GM19455 (cell line): ENCODE measurements around the gene TATDN2.

Source experiments
- ATAC-seq: cut with Tn5 transposase; IDR thresholded peaks from one replicate; pipeline ENCODE4 v1.9.1; 2021; ENCODE audit not compliant: unreplicated experiment

Gene TATDN2, protein sequence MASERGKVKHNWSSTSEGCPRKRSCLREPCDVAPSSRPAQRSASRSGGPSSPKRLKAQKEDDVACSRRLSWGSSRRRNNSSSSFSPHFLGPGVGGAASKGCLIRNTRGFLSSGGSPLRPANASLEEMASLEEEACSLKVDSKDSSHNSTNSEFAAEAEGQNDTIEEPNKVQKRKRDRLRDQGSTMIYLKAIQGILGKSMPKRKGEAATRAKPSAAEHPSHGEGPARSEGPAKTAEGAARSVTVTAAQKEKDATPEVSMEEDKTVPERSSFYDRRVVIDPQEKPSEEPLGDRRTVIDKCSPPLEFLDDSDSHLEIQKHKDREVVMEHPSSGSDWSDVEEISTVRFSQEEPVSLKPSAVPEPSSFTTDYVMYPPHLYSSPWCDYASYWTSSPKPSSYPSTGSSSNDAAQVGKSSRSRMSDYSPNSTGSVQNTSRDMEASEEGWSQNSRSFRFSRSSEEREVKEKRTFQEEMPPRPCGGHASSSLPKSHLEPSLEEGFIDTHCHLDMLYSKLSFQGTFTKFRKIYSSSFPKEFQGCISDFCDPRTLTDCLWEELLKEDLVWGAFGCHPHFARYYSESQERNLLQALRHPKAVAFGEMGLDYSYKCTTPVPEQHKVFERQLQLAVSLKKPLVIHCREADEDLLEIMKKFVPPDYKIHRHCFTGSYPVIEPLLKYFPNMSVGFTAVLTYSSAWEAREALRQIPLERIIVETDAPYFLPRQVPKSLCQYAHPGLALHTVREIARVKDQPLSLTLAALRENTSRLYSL

DNA sequence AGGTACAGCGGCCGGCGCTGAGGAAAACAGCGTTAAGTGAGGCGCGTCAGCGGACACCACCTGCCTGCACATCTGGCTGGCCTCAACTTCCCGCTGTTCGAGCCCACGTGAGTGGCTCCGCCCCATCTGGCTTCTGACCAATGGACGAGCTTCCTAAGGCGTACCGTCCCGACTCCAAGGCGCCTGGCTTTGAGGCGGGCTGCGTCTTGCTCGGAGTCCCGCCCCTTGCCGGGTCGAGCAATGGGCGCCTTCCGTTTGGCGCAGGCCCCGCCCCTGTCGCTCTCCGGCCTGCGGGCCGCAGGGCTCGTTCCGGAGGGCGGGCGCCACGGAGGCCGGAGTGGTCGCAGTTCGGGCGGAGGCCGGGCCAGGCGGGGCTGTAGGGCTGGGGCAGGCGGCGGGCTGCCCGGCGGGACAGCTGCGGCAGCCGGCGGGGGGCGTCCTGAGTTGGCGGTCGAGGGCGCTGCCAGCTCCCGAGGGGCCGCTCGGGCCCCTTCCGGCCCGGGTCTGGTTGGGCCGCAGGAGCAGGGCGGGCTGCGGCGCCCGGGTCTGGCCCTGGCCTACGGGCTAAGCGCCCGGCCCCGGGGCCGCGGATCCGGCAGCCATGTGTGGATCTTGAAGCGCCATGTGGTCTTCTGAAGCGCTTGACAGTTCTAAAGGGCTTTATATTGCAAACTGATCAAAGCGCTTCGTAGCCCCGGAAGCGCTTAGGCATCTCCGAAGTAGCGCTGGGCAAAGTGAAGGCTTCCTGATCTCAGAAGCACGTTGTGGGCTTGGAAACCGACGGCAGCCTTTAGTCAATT lies at the start of gene TATDN2:
TATDN2 (plus strand) TSS at position 276 of the 800 bp plus-strand sequence. CDS start 742 bp downstream, outside the sequence.
- ATAC-seq, result peak; percentile 93

DNA sequence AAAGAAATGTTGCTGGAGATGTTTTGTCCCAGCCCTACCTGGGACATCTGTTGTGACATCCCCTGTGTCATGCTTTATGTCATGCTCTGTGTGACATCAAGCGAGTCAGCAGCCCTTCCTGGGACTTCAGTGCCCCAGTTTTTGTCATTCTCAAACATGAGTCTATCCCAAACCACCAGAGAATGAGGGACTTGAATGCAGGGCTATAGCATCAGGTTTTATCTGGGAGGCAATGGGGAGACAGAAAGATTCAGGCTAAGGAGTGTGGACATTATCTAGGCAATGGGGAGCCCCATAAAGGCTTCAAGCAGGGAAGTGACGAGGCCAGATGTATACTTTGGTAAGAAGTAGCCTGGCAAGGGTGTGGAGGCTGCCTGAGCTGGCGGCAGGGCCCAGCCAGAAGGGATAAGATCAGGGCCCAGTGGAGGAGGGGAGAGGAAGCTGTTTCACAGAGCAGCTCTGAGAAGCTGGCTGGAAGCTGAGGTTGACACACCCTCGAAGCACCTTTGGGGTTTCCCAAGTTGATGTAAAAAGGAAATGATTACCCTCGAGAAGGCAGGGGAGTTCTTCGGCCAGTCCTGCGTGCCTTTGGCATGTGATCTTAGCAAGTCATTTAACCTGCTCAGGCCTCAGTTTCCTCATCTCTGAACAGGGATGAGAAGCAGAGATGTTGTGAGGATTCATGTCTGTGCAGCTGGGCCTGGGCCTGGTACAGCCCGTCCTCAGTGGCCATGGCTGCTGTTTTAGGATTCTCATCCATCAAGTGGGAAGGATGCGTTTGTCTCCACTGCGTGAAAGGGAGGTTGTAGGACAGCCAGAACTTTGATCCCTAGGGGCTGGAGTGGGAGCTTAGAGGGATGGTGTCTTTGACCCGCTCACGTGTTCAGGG lies 49.3 kb upstream of the TATDN2 start:
- ATAC-seq, result peak; percentile 63

DNA sequence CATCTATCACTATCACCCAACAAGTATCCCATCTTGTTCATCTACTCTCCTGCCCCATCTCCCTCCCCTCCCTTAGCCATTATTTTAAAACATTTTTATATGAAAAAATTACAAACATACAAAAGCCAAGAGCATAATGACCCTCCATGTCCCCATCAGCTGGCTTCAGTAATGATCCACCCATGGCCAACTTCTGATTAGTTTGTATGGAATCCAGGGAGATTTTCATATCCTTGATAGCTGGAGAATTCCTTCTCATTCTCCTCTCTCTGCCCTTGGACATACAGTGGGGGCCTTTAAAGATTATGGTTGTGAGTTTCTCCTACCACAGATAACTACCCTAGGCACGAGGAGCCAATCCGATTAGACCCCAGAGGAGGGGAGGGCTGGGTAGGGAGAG lies 43.3 kb upstream of the TATDN2 start:
- no peak for ATAC-seq

DNA sequence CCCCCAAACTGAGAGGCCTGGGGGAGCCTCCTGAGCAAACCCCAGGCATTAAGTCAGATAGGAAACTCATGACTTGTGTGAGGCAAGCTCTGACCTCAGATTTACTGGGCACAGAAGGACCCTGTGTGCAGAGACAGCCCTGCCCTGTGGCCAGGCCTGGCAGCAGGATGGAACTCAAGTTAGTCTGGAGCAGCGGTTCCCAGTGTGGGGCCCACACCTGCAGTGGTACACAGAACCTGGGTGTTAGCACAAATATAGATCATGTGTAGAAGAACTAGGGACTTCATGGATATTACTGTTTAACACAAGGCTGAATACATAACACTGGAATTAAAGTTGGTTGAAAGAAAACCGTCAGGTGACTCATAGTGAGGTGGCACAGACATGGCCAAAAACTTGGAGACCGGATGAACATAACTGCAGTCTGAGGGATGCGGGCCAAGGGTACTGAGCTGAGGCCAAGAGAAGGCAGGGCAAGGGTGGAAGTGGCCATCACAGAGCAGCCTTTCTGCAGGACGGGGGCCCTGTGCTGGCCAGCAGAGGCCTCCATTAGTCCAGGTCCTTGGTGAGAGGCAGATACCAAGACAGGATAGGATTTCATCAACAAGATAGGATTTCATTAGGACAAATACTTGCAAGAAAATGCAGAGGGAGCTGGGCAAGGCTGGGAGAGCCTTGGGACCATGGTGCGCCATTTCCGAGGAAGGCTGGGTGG lies 42.7 kb upstream of the TATDN2 start:
- ATAC-seq, result no peak

DNA sequence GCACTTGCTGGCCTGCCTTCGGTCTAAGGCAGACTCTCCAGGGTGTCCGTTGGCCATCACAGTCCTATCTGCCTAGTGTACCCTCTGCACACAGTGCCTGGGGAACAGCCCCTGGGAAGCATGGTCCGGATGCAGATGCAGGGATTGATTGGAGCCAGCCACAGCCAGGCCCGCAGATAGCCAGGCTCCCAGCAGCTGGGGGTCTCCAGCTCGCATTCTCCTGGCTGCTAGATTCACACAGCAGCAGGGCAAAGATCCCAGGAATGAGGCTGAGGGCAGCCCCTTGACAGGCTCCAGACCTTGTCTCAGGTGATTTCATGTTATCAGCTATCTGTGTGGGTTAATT lies 42.1 kb upstream of the TATDN2 start:
- ATAC-seq, result no peak

DNA sequence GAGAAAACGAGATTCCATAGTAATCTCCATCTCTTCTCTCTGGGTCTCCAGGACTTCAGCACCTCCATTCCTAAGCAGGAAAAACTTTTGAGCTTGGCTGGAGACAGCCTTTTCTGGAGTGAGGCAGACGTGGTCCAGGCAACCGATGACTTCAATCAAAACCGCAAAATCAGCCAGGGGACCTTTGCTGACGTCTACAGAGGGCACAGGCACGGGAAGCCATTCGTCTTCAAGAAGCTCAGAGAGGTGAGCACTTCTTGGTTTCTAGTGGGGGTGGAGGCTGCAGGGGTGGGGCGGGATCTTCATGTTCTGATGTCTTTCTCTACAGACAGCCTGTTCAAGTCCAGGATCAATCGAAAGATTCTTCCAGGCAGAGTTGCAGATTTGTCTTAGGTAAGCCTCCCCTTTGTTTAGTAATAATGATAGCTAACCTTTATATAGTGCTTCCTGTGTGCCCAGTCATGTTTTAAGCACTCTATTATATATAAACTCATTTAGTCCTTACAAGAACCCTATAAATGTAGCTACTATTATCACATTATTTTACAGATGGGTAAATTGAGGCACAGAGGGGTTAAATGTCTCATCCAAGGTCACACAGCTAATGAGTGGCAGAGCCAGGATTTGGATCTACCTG lies 35.0 kb upstream of the TATDN2 start:
- no peak for ATAC-seq

DNA sequence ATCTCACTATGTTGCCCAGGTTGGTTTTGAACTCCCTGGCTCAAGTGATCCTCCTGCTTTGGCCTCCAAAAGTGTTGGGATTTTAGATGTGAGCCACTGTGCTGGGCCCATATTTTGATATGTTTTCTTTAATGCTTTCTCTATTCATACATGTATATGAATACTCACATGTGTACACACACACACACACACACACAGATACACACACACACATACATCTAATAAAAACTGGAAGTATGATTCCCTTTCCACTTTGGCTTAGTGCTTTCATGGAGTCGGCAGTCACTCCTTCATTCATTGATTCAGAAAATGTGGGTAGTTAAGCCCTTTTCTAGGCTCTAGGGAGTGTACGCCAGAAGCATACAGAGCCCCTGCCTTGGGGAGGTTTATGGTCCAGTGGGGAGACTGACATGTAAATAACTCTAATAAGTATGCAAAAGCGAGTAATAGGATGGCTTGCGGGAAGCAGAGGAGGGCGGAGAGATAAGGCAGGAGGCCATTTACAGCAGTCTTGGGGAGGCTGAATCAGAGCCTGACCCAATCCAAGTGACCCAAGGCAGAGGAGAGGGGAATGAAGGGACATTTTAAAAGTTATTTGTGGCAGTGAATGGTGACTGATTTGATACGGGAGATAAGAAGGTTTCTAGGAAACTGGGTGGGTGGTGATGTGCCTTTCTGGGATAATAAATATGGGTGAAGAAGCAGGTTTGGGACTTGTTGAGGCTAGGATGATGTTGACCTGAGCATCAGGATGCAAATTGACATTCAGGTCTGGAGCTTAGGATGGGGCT lies 32.5 kb upstream of the TATDN2 start:
- ATAC-seq, result no peak

DNA sequence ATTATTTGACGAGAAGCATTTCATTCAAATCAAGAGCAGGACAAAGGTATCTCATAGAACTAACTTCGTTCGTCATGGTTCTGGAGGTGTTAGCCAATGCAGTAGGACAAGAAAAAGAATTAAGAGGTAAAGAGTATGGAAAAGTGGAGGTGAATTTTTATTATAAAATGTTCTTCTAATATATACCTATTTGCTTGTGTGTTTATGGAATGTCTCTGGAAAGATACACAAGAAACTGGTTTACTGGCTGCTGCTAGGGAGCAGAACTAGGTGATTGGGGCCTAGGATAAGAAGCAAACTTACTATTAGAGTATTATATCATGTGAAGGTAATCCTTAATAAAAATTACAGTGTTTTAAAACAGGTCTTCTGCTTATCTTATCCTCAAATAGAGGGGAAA lies 30.9 kb upstream of the TATDN2 start:
- no peak for ATAC-seq

DNA sequence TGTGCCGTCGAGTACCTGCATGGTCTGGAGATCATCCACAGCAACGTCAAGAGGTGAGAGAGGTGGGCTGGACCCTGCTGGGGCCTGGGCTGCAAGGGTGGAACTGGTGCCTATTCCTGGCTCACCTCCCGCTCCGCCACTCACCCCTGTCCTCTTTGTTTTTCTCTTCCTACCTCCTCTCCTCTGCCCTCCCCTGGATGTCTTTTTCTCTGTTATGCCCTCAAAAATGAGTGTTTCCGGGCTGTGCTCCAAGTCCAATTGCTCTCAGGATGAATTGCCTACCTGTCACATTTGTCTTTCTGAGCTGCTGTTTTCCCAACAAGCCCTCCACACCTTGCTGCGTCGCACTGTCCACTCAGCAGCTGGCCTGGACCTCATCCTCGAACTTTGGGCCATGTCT lies 28.5 kb upstream of the TATDN2 start:
- ATAC-seq, result no peak

DNA sequence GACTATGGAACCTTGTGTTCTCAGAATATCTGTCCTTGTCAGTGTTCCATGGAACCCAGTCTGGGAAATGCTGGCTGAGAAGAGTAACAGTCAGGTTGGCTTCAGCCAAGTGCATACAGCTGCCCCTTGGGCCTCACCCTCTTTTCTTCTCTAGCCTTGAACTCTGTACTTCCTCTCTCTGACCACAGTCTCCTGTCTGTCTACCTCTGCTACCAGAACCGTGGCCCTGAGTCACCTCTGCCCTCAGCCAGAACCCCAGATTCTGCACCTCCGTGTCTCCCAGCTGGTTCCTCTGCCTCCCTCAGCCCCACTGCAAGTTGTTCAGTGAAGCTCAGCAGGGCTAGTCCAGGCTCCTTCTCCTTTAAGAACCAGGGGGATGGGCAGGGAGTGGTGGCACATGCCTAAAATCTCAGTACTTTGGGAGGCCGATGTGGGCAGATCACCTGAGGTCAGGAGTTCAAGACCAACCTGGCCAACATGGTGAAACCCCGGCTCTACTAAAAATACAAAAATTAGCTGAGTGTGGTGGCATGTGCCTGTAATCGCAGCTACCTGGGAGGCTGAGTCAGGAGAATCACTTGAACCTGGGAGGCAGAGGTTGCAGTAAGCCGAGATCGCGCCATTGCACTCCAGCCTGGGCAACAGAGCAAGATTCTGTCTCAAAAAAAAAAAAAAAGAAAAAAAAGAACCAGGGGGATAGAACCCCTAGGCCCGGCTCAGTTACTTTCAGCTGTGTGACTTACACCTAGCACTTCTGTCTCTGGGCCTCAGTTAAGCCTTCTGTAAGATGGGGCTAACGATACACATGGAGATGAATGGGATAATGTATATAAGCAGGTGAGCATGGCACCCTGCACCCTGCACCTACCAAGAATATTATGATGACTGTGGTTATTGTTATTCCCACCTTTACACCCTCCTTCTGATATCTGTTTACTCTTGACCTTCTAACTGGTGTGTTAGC lies 24.3 kb upstream of the TATDN2 start:
- ATAC-seq, result peak; percentile 45

DNA sequence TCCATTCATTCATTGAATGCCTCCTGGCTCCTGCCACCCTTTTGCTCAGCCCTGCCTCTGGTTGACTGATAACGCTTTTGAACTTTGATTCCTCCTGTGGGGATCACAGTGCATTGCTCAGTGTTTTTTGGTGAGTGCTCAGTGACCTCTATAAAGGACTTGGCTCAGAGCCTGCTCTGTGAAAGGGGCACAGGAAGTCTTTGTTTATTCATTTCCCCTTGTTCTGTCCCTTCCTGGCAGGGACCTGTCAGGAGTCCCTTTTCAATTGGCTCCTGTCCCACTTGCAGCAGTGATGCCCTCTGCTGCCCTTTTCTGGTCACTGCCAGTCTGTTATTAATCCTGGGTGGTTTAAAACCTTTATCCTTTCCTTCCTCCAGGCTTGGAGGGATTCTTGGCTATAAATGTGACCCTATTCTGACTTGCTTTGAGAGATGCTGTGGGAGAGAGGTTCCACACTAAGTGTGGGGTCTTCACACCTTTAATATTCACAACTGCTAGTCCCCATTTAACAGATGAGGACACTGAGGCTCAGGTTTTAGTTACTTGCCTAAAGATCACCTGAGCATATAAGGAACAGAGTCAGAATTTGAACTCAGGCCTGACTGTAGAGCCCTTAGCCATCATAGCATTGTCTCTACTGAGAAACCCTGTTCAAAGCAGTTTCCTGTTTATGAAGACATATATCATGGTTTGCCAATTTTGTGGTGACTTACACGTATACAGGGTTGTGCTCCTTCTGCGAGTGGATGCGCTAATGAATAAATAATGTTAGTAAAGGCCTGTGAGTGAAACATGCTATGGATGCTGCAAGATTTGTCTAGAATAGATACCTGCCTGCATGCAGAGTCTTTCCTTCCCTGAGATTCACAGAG lies 23.2 kb upstream of the TATDN2 start:
- ATAC-seq, result no peak

DNA sequence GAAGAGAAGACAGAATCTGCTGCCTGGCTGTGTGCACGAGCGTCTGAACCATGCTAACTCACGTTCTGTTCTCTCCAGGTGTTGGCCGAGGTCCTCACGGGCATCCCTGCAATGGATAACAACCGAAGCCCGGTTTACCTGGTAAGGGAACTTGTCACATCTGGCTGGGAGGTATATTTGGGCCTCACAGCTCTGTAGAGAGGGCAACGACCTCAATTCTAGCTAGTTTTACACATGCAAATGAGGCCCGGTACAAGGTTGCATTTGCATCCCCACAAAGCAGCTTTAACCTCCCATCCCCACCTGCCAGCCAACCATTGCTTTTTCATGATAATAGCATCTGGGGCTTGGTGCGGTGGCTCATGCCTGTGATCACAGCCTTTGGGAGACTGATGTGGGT lies 22.0 kb upstream of the TATDN2 start:
- no peak for ATAC-seq

DNA sequence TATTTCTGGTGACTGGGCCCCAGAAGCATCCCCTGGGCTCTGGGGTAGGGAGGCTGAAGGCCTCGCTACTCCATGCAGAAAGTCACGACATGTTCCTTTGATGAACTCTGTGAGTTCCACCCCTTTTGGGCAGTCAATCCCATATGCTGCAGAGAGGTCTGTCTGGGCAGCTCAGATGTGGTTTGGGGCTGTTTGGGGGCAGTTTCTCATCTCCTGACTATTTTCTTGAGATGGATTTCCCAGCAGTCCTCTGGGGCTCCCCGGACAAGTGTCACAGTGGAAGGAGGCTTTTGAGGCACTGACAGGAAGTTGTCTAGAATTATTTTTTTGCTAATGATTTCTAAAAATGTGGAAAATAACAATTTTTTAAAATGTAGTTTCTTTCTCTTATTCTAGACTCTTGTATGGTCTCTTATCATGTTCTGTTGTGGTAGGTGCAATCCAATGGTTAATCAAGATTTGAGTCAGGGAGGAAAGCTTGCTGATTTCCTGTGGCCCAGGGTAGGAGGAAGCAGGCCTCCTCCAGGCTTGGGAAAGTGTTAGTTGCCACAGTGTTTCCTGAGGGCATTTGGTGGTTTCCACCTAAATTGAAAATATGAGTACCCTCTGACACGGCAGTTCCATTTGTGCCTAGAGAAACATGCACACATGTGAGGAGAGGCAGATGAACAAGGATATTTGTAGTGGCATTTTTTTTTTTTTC lies 19.9 kb upstream of the TATDN2 start:
- ATAC-seq, result no peak

DNA sequence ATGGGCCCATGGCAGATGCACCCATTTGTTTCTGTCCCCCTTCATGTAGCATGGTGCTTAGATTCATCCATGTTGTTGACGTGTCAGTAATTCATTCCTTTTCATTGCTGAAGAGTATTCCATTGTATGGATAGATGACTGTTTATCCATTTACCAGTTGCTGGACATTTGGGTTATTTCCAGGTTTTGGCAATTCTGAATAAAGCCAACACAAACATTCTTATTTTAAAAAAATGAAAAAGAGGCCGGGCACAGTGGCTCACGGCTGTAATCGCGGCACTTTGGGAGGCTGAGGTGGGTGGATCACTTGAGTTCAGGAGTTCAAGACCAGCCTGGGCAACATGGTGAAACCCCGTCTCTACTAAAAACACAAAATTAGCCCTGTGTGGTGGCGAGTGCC lies 18.7 kb upstream of the TATDN2 start:
- ATAC-seq, result no peak

DNA sequence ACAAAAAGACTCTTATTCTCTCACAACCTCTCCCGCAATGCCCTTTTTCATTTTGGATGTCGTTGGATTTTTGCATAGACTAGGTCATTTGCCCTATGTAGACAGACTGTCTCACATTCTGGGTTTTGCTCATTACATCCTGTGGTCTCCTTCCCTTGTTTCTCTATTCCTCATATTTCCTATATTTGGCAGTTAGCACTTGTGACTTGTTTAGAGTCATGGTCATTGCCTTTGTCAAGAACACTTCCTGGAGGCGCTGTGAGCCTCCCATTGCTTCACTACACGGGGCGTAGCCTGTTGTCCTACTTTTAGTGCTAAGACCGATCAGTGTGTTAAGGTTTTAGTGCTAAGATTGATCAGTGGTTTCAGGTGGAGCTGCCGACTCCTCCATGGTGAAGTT lies 16.1 kb upstream of the TATDN2 start:
- no peak for ATAC-seq

DNA sequence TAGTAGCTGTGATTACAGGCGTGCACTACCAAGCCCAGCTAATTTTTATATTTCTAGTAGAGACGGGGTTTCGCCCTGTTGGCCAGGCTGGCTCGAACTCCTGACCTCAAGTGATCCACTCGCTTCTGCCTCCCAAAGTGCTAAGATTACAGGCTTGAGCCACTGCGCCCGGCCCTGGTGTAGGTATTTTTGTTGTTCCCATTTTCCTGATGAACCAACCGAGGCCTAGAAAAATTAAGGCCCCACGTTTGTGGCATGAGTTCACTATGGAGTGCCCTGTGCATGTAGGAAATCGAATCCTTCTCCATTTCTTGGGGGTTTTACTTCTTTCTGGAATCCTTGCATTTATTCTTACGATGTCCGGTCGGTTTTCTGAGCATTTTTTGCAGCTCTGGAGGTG lies 14.3 kb upstream of the TATDN2 start:
- no peak for ATAC-seq
